Measurements from ENCODE around the gene EHD1.
A peak's percentile ranks its signal among the peaks of the same experiment; 100 is the strongest.

EHD1 gene

GRCh38 chr11:64916775-64917662 lies 38.6 kb upstream of the EHD1 start, which contains the start of gene ATG2A:
ATG2A (minus strand) TSS chr11:64917209; CDS start chr11:64917135, 74 bp downstream.
- DNase-seq (ENCODE audit: low read depth in 1 of 2, low spot score in 1 of 2): peak; percentile 99 to 100
- in situ Hi-C loops (cut with HindIII; ENCODE audit: low pct_unique_long_range_greater_than_20kb, low sequenced_read_pairs): no loop called here
- no peak for TF ChIP-seq JUND (IDR thresholded peaks at IDR 0.05; ENCODE audit: low read depth)

- in situ Hi-C loops (cut with HindIII; ENCODE audit: low pct_unique_long_range_greater_than_20kb, low sequenced_read_pairs): no loop called here
- TF ChIP-seq JUND (IDR thresholded peaks at IDR 0.05; ENCODE audit: low read depth): no peak
- DNase-seq (ENCODE audit: low read depth in 1 of 2, low spot score in 1 of 2): peak; percentile 42 to 52
Measured at GRCh38 chr11:64916040-64916774, 37.8 kb upstream of the EHD1 start.

- DNase-seq (ENCODE audit: low read depth in 1 of 2, low spot score in 1 of 2): no peak
- in situ Hi-C loops (cut with HindIII; ENCODE audit: low pct_unique_long_range_greater_than_20kb, low sequenced_read_pairs): no loop called here
- no peak for TF ChIP-seq JUND (IDR thresholded peaks at IDR 0.05; ENCODE audit: low read depth)
Measured at GRCh38 chr11:64915376-64915887, 37.0 kb upstream of the EHD1 start.

GRCh38 chr11:64914123-64914522 lies 35.7 kb upstream of the EHD1 start:
- in situ Hi-C loops (cut with HindIII; ENCODE audit: low pct_unique_long_range_greater_than_20kb, low sequenced_read_pairs): no loop called here
- TF ChIP-seq JUND (IDR thresholded peaks at IDR 0.05; ENCODE audit: low read depth): no peak
- no peak for DNase-seq (ENCODE audit: low read depth in 1 of 2, low spot score in 1 of 2)

GRCh38 chr11:64913171-64913727 lies 34.8 kb upstream of the EHD1 start:
- no peak for DNase-seq (ENCODE audit: low read depth in 1 of 2, low spot score in 1 of 2)
- in situ Hi-C loops (cut with HindIII; ENCODE audit: low pct_unique_long_range_greater_than_20kb, low sequenced_read_pairs): no loop called here
- no peak for TF ChIP-seq JUND (IDR thresholded peaks at IDR 0.05; ENCODE audit: low read depth)

- DNase-seq (ENCODE audit: low read depth in 1 of 2, low spot score in 1 of 2): no peak
- TF ChIP-seq JUND (IDR thresholded peaks at IDR 0.05; ENCODE audit: low read depth): no peak
- in situ Hi-C loops (cut with HindIII; ENCODE audit: low pct_unique_long_range_greater_than_20kb, low sequenced_read_pairs): no loop called here
Measured at GRCh38 chr11:64911689-64912088, 33.3 kb upstream of the EHD1 start.

- TF ChIP-seq JUND (IDR thresholded peaks at IDR 0.05; ENCODE audit: low read depth): no peak
- DNase-seq (ENCODE audit: low read depth in 1 of 2, low spot score in 1 of 2): no peak
- in situ Hi-C loops (cut with HindIII; ENCODE audit: low pct_unique_long_range_greater_than_20kb, low sequenced_read_pairs): no loop called here
Measured at GRCh38 chr11:64911142-64911541, 32.7 kb upstream of the EHD1 start.

- in situ Hi-C loops (cut with HindIII; ENCODE audit: low pct_unique_long_range_greater_than_20kb, low sequenced_read_pairs): no loop called here
- DNase-seq (ENCODE audit: low read depth in 1 of 2, low spot score in 1 of 2): no peak
- TF ChIP-seq JUND (IDR thresholded peaks at IDR 0.05; ENCODE audit: low read depth): no peak
Measured at GRCh38 chr11:64910451-64911093, 32.2 kb upstream of the EHD1 start.

- no peak for TF ChIP-seq JUND (IDR thresholded peaks at IDR 0.05; ENCODE audit: low read depth)
- in situ Hi-C loops (cut with HindIII; ENCODE audit: low pct_unique_long_range_greater_than_20kb, low sequenced_read_pairs): no loop called here
- DNase-seq (ENCODE audit: low read depth in 1 of 2, low spot score in 1 of 2): no peak
Measured at GRCh38 chr11:64909653-64910343, 31.4 kb upstream of the EHD1 start.

GRCh38 chr11:64908766-64909165 lies 30.3 kb upstream of the EHD1 start:
- in situ Hi-C loops (cut with HindIII; ENCODE audit: low pct_unique_long_range_greater_than_20kb, low sequenced_read_pairs): no loop called here
- no peak for DNase-seq (ENCODE audit: low read depth in 1 of 2, low spot score in 1 of 2)
- no peak for TF ChIP-seq JUND (IDR thresholded peaks at IDR 0.05; ENCODE audit: low read depth)

- TF ChIP-seq JUND (IDR thresholded peaks at IDR 0.05; ENCODE audit: low read depth): no peak
- in situ Hi-C loops (cut with HindIII; ENCODE audit: low pct_unique_long_range_greater_than_20kb, low sequenced_read_pairs): no loop called here
- DNase-seq (ENCODE audit: low read depth in 1 of 2, low spot score in 1 of 2): no peak
Measured at GRCh38 chr11:64906314-64906635, 27.9 kb upstream of the EHD1 start.
